ENCODE results near the gene PRKN. TPM values are rescaled to one million over a fixed set of nuclear protein-coding genes. Genes with fewer than 3 reads are reported as not detected.

PRKN gene
- total RNA-seq, 4 donors from 2014 or later: 5.2 to 121 (median 6.9) TPM

DNA sequence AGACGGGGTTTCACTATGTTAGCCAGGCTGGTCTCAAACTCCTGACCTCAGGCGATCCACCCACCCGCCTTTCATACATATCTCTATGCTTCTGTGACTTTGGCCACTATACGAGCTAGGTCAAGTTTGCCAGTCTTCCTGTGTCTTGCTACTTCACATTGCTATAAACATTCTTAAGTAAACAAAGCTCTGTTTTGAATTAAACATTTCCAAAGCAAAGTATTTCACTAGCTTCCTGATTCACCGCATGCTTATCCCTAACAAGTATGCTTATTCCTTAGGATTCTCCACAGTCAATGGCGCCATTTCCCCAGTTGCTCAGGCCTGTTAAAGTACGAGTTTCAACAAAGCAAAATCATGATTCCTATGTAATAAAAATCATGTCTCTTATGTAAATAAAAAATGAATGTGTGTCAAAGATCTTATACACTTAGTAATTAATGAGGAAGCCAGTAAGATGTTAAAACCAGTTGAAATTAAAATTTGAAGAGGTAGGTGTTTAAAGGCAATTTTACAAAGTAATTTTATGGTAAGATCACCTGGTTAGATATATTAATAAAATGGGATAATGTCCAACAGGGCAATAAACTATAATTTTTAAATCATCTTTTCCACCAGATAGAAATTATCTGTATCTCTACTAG lies 88.5 kb downstream of the PRKN start:
- Histone ChIP-seq H3K36me3 (no peaks in the 10 kb centered on the region), H3K4me3 (replicated peaks in 1 of 3) (no peak overlapping the region), H3K27me3 (no peaks in the 10 kb centered on the region), H3K4me1 (no peaks in the 10 kb centered on the region), H3K27ac (no peak overlapping the region), H3K9me3 (no peaks in the 10 kb centered on the region)
- intact Hi-C loops (cut with DNase I): no loop called here
- 78 to 83% methylated on average over 7 of the region's 7 CpGs for WGBS, 2 donors
- no peak for DNase-seq
- TF ChIP-seq POLR2A (IDR thresholded peaks at IDR 0.05) (no peak), CTCF (IDR thresholded peaks at IDR 0.05) (no peak)

DNA sequence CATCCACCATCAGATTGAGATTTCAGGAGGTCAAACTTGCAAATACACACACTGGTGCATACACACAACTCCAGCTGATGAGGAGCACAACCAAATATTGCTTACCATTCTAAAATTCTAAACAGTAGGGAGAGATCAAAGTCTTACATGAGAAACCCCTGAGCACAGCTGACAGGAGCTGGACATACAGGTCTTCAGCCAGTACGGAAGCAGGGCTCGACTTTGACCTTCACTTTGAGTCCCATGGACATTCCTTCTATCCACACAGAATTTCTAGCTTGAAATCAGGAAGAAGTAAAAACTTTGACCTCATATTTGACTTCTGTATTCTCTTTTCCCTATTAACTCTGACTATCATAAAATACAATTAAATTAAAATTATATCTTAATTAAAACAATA lies 90.2 kb downstream of the PRKN start:
- DNase-seq: no peak
- WGBS, 2 donors: 91 to 97% methylated on average over 2 of the region's 2 CpGs
- no peak for TF ChIP-seq POLR2A (IDR thresholded peaks at IDR 0.05)
- TF ChIP-seq CTCF (IDR thresholded peaks at IDR 0.05): no peak
- Histone ChIP-seq H3K36me3 (no peaks in the 10 kb centered on the region), H3K27me3 (no peaks in the 10 kb centered on the region), H3K4me1 (no peaks in the 10 kb centered on the region), H3K4me3 (replicated peaks in 1 of 3) (no peak overlapping the region), H3K27ac (no peak overlapping the region), H3K9me3 (no peaks in the 10 kb centered on the region)
- intact Hi-C loops (cut with DNase I): no loop called here

- H3K27me3 ChIP-seq: no peaks in the 10 kb centered on the region
- H3K36me3 ChIP-seq: no peaks in the 10 kb centered on the region
- H3K4me3 ChIP-seq (replicated peaks in 1 of 3): no peak overlapping the region
- TF ChIP-seq POLR2A (IDR thresholded peaks at IDR 0.05): no peak
- no peaks in the 10 kb centered on the region for H3K4me1 ChIP-seq
- no peak for DNase-seq
- H3K27ac ChIP-seq: no peak overlapping the region
- no peaks in the 10 kb centered on the region for H3K9me3 ChIP-seq
- intact Hi-C loops (cut with DNase I): no loop called here
Observed at GRCh38 chr6:162636167-162636566, 91.4 kb downstream of the PRKN start.

DNA sequence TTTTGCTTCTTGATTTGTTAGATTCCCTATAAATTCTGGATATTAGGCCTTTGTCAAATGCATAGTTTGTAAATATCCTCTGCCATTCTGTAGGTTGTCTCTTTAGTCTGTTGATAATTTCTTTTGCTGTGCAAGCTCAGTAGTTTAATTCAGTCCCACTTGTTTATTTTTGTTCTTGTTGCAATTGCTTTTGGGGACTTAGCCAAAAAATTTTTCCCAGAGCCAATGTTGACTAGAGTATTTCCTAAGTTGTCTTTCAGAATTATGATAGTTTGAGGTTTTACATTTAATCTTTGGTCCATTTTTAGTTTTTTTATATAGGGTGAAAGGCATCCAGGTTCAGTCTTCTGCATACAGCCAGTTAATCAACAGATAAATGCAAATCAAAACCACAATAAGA lies 96.0 kb downstream of the PRKN start:
- no peak for DNase-seq
- Histone ChIP-seq H3K27me3 (no peaks in the 10 kb centered on the region), H3K36me3 (no peaks in the 10 kb centered on the region), H3K27ac (no peak overlapping the region), H3K4me1 (no peaks in the 10 kb centered on the region), H3K4me3 (replicated peaks in 1 of 3) (no peak overlapping the region), H3K9me3 (no peaks in the 10 kb centered on the region)
- no peak for TF ChIP-seq CTCF (IDR thresholded peaks at IDR 0.05)
- intact Hi-C loops (cut with DNase I): no loop called here

DNA sequence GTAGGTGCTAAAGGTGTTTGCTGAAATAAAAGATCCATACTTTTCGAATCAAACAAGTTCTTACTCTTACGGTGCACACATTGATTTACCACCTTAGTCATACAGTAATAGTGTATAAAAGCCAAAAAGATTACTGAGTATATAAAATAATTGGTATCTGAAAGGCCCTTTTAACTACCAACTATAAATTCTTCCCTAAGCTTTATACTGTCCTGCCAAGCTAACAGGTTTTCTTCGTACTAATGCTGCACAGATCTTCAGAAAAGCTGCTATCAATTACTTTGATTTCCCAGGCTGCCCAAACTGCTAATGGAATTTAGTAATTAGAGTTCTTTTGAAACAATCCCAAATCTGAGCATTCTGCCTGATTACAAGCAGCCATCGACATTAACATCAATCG lies 97.5 kb downstream of the PRKN start:
- 95 to 97% methylated on average over 5 of the region's 5 CpGs for WGBS, 2 donors
- TF ChIP-seq CTCF (IDR thresholded peaks at IDR 0.05) (no peak), POLR2A (IDR thresholded peaks at IDR 0.05) (no peak)
- intact Hi-C loops (cut with DNase I): no loop called here

GRCh38 chr6:162627825-162628224 lies 99.7 kb downstream of the PRKN start:
- 87 to 92% methylated on average over 5 of the region's 5 CpGs for WGBS, 2 donors
- no peak for TF ChIP-seq POLR2A (IDR thresholded peaks at IDR 0.05)
- TF ChIP-seq CTCF (IDR thresholded peaks at IDR 0.05): no peak

More for the DNA sequence above, 97.5 kb downstream of the PRKN start:
- Histone ChIP-seq H3K9me3 (no peaks in the 10 kb centered on the region), H3K4me3 (replicated peaks in 1 of 3) (no peak overlapping the region), H3K36me3 (no peaks in the 10 kb centered on the region), H3K27ac (no peak overlapping the region), H3K27me3 (no peaks in the 10 kb centered on the region), H3K4me1 (no peaks in the 10 kb centered on the region)
- no peak for DNase-seq

More at GRCh38 chr6:162627825-162628224, 99.7 kb downstream of the PRKN start:
- Histone ChIP-seq H3K27me3 (no peaks in the 10 kb centered on the region), H3K36me3 (no peaks in the 10 kb centered on the region), H3K27ac (no peak overlapping the region), H3K9me3 (no peaks in the 10 kb centered on the region), H3K4me1 (no peaks in the 10 kb centered on the region), H3K4me3 (replicated peaks in 1 of 3) (no peak overlapping the region)
- intact Hi-C loops (cut with DNase I): no loop called here
- DNase-seq: no peak

Data from thyroid gland (tissue), 4 donors.